MM.1S (cell line): Measurements from ENCODE around the gene ABCA2.

Experiments
- DNase-seq: peaks from one replicate; pipeline ENCODE4 v3.0.0-alpha.2; 2015
- H2AFZ ChIP-seq: fragments of 300-600 bp; sonication (generic); 2 replicates; pipeline ENCODE4 v1.6.0; 2016; ENCODE audit warnings: antibody characterized with exemption, low read length
- H3F3A ChIP-seq: fragments of 300-600 bp; sonication (generic); 2 replicates; pipeline ENCODE4 v1.6.1; 2016; ENCODE audit warnings: mild to moderate bottlenecking, antibody characterized with exemption, low read length, moderate library complexity, mixed read lengths; ENCODE audit not compliant: insufficient read depth
- H3K27ac ChIP-seq: fragments of 300-600 bp; sonication (generic); 2 replicates; pipeline ENCODE4 v1.5.1; 2016; ENCODE audit warnings: mild to moderate bottlenecking, low read length
- H3K27me3 ChIP-seq: fragments of 300-600 bp; sonication (generic); replicated peaks from 2 replicates; pipeline ENCODE4 v1.6.0; 2016; ENCODE audit warnings: low read length; ENCODE audit not compliant: insufficient read depth
- H3K36me3 ChIP-seq: fragments of 300-600 bp; sonication (generic); replicated peaks from 2 replicates; pipeline ENCODE4 v1.6.1; 2016; ENCODE audit warnings: mild to moderate bottlenecking, low read length, mixed read lengths; ENCODE audit not compliant: insufficient read depth
- H3K4me1 ChIP-seq: fragments of 300-600 bp; sonication (generic); 2 replicates; pipeline ENCODE4 v1.6.1; 2016; ENCODE audit warnings: low read length, mixed read lengths
- H3K4me2 ChIP-seq: fragments of 300-600 bp; sonication (generic); 2 replicates; pipeline ENCODE4 v1.6.0; 2016; ENCODE audit warnings: low read depth, low read length
- H3K4me3 ChIP-seq: fragments of 300-600 bp; sonication (generic); 2 replicates; pipeline ENCODE4 v1.5.1; 2016; ENCODE audit warnings: low read length, mixed read lengths
- H3K79me2 ChIP-seq: fragments of 300-600 bp; sonication (generic); 2 replicates; pipeline ENCODE4 v1.6.1; 2016; ENCODE audit warnings: mixed run types, low read length, mixed read lengths
- H3K9ac ChIP-seq: fragments of 300-600 bp; sonication (generic); 2 replicates; pipeline ENCODE4 v1.6.1; 2016; ENCODE audit warnings: low read length, mixed read lengths
- H3K9me2 ChIP-seq: fragments of 300-600 bp; sonication (generic); replicated peaks from 2 replicates; pipeline ENCODE4 v1.6.1; 2016; ENCODE audit warnings: mild to moderate bottlenecking, low read length, mixed read lengths; ENCODE audit not compliant: insufficient read depth
- H3K9me3 ChIP-seq: fragments of 300-600 bp; sonication (generic); replicated peaks from 2 replicates; pipeline ENCODE4 v1.6.1; 2016; ENCODE audit warnings: mild to moderate bottlenecking, low read length, mixed read lengths; ENCODE audit not compliant: insufficient read depth
- H4K20me1 ChIP-seq: fragments of 300-600 bp; sonication (generic); 2 replicates; pipeline ENCODE4 v1.6.1; 2016; ENCODE audit warnings: mild to moderate bottlenecking, low read length, moderate library complexity, mixed read lengths; ENCODE audit not compliant: insufficient read depth
- CTCF ChIP-seq: fragments of 300-600 bp; sonication (generic); IDR thresholded peaks from 2 replicates; pipeline ENCODE4 v1.5.1; 2016; ENCODE audit warnings: antibody characterized with exemption, low read length, mixed read lengths
- EZH2 ChIP-seq: fragments of 300-600 bp; sonication (generic); optimal IDR thresholded peaks from 2 replicates; pipeline ENCODE3; 2017; ENCODE audit warnings: low read depth, mild to moderate bottlenecking, antibody characterized with exemption, low read length, mixed read lengths
- EZH2phosphoT487 ChIP-seq: fragments of 300-600 bp; sonication (generic); IDR thresholded peaks from 2 replicates; pipeline ENCODE4 v1.6.1; 2018; ENCODE audit warnings: antibody characterized with exemption, low read length

Gene ABCA2

GRCh38 chr9:137023583-137023991 is 4.5 kb downstream of the ABCA2 start:
- H3K36me3 ChIP-seq: no peaks in the 10 kb centered on the region
- no peak overlapping the region for H3K27ac ChIP-seq
- H3K4me2 ChIP-seq: no peak overlapping the region
- H3K27me3 ChIP-seq: peaks cover 48% of the 10 kb centered on the region
- no peaks in the 10 kb centered on the region; the same call in 1 of the 2 replicates for H3F3A ChIP-seq
- H2AFZ ChIP-seq: no peak overlapping the region
- no peak overlapping the region for H3K9ac ChIP-seq
- no peak overlapping the region for H3K4me3 ChIP-seq
- H4K20me1 ChIP-seq: no peaks in the 10 kb centered on the region
- DNase-seq: no peak
- H3K9me2 ChIP-seq: no peaks in the 10 kb centered on the region
- H3K4me1 ChIP-seq: peaks cover 4% of the 10 kb centered on the region; the same call in 1 of the 2 replicates
- TF ChIP-seq CTCF (no peak), EZH2 (no peak), EZH2phosphoT487 (no peak)
- no peaks in the 10 kb centered on the region for H3K9me3 ChIP-seq
- H3K79me2 ChIP-seq: no peaks in the 10 kb centered on the region

- H3K36me3 ChIP-seq: no peaks in the 10 kb centered on the region
- no peak for TF ChIP-seq CTCF
- TF ChIP-seq EZH2: no peak
- TF ChIP-seq EZH2phosphoT487: no peak
- no peak overlapping the region for H3K9ac ChIP-seq
- no peak overlapping the region for H3K4me2 ChIP-seq
- H3K27ac ChIP-seq: no peak overlapping the region
- no peaks in the 10 kb centered on the region for H3F3A ChIP-seq
- no peaks in the 10 kb centered on the region for H3K9me2 ChIP-seq
- H3K4me1 ChIP-seq: peaks cover 4% of the 10 kb centered on the region; the same call in 1 of the 2 replicates
- H3K27me3 ChIP-seq: peaks cover 48% of the 10 kb centered on the region
- H4K20me1 ChIP-seq: no peaks in the 10 kb centered on the region
- no peak overlapping the region for H2AFZ ChIP-seq
- no peaks in the 10 kb centered on the region for H3K9me3 ChIP-seq
- no peak for DNase-seq
- H3K4me3 ChIP-seq: no peak overlapping the region
- no peaks in the 10 kb centered on the region for H3K79me2 ChIP-seq
These were observed 4.9 kb downstream of the ABCA2 start for GRCh38 chr9:137023157-137023556.

GRCh38 chr9:137022662-137023008 is 5.4 kb downstream of the ABCA2 start:
- Histone ChIP-seq H3K9me3 (no peaks in the 10 kb centered on the region), H3F3A (no peaks in the 10 kb centered on the region), H3K4me1 (peaks cover 4% of the 10 kb centered on the region; the same call in 1 of the 2 replicates), H3K36me3 (no peaks in the 10 kb centered on the region), H3K4me2 (no peak overlapping the region), H3K79me2 (no peaks in the 10 kb centered on the region), H3K27ac (no peak overlapping the region), H4K20me1 (no peaks in the 10 kb centered on the region), H3K27me3 (peaks cover 48% of the 10 kb centered on the region), H3K4me3 (no peak overlapping the region), H3K9ac (no peak overlapping the region), H2AFZ (no peak overlapping the region), H3K9me2 (no peaks in the 10 kb centered on the region)
- TF ChIP-seq CTCF (no peak), EZH2 (no peak), EZH2phosphoT487 (no peak)
- DNase-seq: no peak
